ENCODE data around the gene MRPL45. TPM values are rescaled to one million over a fixed set of nuclear protein-coding genes. Genes with fewer than 3 reads are reported as not detected.

Gene MRPL45
- total and polyA plus RNA-seq, 2 donors: 26.9 to 33.9 TPM

- H3K4me3 ChIP-seq (ENCODE audit: low read depth, low read length): no peak overlapping the region
- peaks cover 4% of the 10 kb centered on the region for H3K4me1 ChIP-seq (ENCODE audit: insufficient read depth)
- WGBS: 43% methylated on average over 5 of the region's 5 CpGs
- no peak overlapping the region for H3K27ac ChIP-seq (ENCODE audit: low read depth)
- no peak for DNase-seq (ENCODE audit: extremely low spot score)
- H3K36me3 ChIP-seq (ENCODE audit: insufficient read depth): no peaks in the 10 kb centered on the region
Observed at GRCh38 chr17:38361694-38362465, 64.9 kb downstream of the MRPL45 start.

- no peaks in the 10 kb centered on the region for H3K36me3 ChIP-seq (ENCODE audit: insufficient read depth)
- no peak overlapping the region for H3K4me3 ChIP-seq (ENCODE audit: low read depth, low read length)
- WGBS: 95% methylated on average over 5 of the region's 5 CpGs
- DNase-seq (ENCODE audit: extremely low spot score): no peak
- H3K27ac ChIP-seq (ENCODE audit: low read depth): no peak overlapping the region
- H3K4me1 ChIP-seq (ENCODE audit: insufficient read depth): peaks cover 4% of the 10 kb centered on the region
Observed at GRCh38 chr17:38363016-38363415, 66.0 kb downstream of the MRPL45 start.

- Histone ChIP-seq H3K4me3 (ENCODE audit: low read depth, low read length) (no peak overlapping the region), H3K4me1 (ENCODE audit: insufficient read depth) (no peaks in the 10 kb centered on the region), H3K36me3 (ENCODE audit: insufficient read depth) (peaks cover 2% of the 10 kb centered on the region), H3K27ac (ENCODE audit: low read depth) (no peak overlapping the region)
- no peak for DNase-seq (ENCODE audit: extremely low spot score)
- 94% methylated on average over 8 of the region's 8 CpGs for WGBS
Observed at GRCh38 chr17:38364741-38365140, 67.8 kb downstream of the MRPL45 start.

GRCh38 chr17:38369124-38369886 is 72.3 kb downstream of the MRPL45 start:
- DNase-seq (ENCODE audit: extremely low spot score): no peak
- Histone ChIP-seq H3K4me3 (ENCODE audit: low read depth, low read length) (no peak overlapping the region), H3K36me3 (ENCODE audit: insufficient read depth) (peaks cover 8% of the 10 kb centered on the region), H3K27ac (ENCODE audit: low read depth) (no peak overlapping the region), H3K4me1 (ENCODE audit: insufficient read depth) (no peaks in the 10 kb centered on the region)
- 94% methylated on average over 8 of the region's 8 CpGs for WGBS

Other genes with a start within 250 kb of the MRPL45 start
- 1.0 TPM for gene TBC1D3C, start 228.5 kb upstream of the MRPL45 start, total RNA-seq
- 1.9 TPM for gene TBC1D3C, start 228.5 kb upstream of the MRPL45 start, polyA plus RNA-seq
- gene TBC1D3E, start 169.2 kb upstream of the MRPL45 start, total RNA-seq: 0.26 TPM
- 0.06 TPM for gene TBC1D3E, start 169.2 kb upstream of the MRPL45 start, polyA plus RNA-seq
- not detected for gene TBC1D3, start 104.6 kb upstream of the MRPL45 start, total RNA-seq
- 0.06 TPM for gene TBC1D3, start 104.6 kb upstream of the MRPL45 start, polyA plus RNA-seq
- 0.11 TPM for gene GPR179, start 46.8 kb downstream of the MRPL45 start, total RNA-seq
- gene GPR179, start 46.8 kb downstream of the MRPL45 start, polyA plus RNA-seq: 0.04 TPM
- gene SOCS7, start 54.7 kb downstream of the MRPL45 start, total RNA-seq: 18.0 TPM
- gene SOCS7, start 54.7 kb downstream of the MRPL45 start, polyA plus RNA-seq: 9.2 TPM
- 53.8 TPM for gene ARHGAP23, start 131.3 kb downstream of the MRPL45 start, total RNA-seq
- 39.8 TPM for gene ARHGAP23, start 131.3 kb downstream of the MRPL45 start, polyA plus RNA-seq